ENCODE data around the gene CNP. TPM values are rescaled to one million over a fixed set of nuclear protein-coding genes. Genes with fewer than 3 reads are reported as not detected.
A peak's percentile ranks its signal among the peaks of the same experiment; 100 is the strongest.
"Not testable (repeated sequence)": the region's sequence is repeated elsewhere in the genome, so short reads cannot be mapped to it uniquely, and the experiment has no call there.

The CNP gene
- polyA plus RNA-seq, 3 donors from 2014 or later: 22.8 to 56.3 (median 44.1) TPM

DNA sequence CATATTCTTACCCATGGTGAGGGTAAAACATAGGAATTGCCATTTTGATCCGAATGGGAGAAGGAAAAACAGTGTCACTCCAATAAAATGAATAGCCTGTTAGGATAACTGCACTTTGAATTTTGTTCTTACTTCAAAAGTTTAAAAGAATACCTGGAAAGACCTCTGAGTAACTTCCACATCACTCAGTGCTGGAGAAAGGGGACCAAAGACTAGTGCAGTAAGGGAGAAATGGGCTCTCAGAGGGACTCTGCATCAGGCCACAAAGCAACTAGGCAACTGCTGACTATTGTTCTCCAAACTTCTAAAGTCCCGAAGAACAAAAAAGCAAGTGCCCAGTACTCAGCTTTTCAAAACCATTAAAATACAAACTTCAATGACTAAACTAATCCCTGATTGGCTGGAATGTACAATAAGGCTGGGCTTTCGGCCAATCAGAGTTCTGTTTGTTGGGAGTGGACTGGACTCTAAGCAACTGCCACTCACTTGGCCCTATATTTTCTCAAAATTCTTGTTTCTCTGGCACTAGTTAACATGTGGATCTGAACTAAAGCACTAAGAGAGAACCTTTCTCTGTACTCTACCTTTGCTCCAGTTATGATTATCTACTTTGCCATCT, 44.4 kb downstream of the CNP start:
- H3K36me3 Mint-ChIP-seq: peaks cover 0 to 4% (median 0%) of the 10 kb centered on the region in 3 donors
- peaks cover 4 to 11% (median 7%) of the 10 kb centered on the region in 3 donors for H3K27me3 Mint-ChIP-seq (ENCODE audit: low read depth in 3 of 3)
- no peak overlapping the region for H3K4me3 Mint-ChIP-seq
- H3K27ac Mint-ChIP-seq: peak overlapping the region in 5 of 6 donors; percentile 7 to 58 (median 29)
- DNase-seq: no peak
- peaks cover 63 to 70% of the 10 kb centered on the region in 2 donors for H3K4me1 Mint-ChIP-seq
- no peaks in the 10 kb centered on the region for H3K9me3 Mint-ChIP-seq

- H3K4me3 Mint-ChIP-seq, H3K36me3 Mint-ChIP-seq, DNase-seq, H3K9me3 Mint-ChIP-seq: not testable (repeated sequence)
- Mint-ChIP-seq H3K27me3 (ENCODE audit: low read depth in 3 of 3) (peaks cover 9 to 18% (median 12%) of the 10 kb centered on the region in 3 donors), H3K4me1 (peaks cover 72 to 77% of the 10 kb centered on the region in 2 donors), H3K27ac (peak overlapping the region in 1 of 6 donors; percentile 17)
These were observed 45.8 kb downstream of the CNP start for GRCh38 chr17:42012363-42012762.

DNA sequence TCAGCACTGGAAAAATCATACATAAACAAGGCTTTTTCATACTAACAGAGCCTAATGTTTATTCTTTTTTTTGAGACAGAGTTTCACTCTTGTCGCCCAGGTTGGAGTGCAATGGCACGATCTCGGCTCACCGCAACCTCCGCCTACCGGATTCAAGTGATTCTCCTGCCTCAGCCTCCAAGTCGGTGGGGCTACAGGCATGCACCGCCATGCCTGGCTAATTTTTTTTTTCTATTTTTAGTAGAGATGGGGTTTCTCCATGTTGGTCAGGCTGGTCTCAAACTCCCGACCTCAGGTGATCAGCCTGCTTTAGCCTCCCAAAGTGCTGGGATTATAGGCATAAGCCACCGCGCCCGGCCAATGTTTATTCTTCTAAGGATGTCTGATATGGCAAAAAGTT, 47.1 kb downstream of the CNP start:
- DNase-seq, H3K36me3 Mint-ChIP-seq, H3K9me3 Mint-ChIP-seq: not testable (repeated sequence)
- Mint-ChIP-seq H3K4me3 (peak overlapping the region in 1 of 5 donors; percentile 8), H3K4me1 (peaks cover 83 to 89% of the 10 kb centered on the region in 2 donors), H3K27ac (peak overlapping the region in 2 of 6 donors; percentile 23 to 40), H3K27me3 (ENCODE audit: low read depth in 3 of 3) (peaks cover 9 to 18% (median 12%) of the 10 kb centered on the region in 3 donors)

GRCh38 chr17:42016411-42016831, 49.8 kb downstream of the CNP start:
- Mint-ChIP-seq H3K4me1 (peaks cover 80 to 88% of the 10 kb centered on the region in 2 donors), H3K27me3 (ENCODE audit: low read depth in 3 of 3) (peaks cover 7 to 16% (median 12%) of the 10 kb centered on the region in 3 donors), H3K4me3 (peak overlapping the region; percentile 99 to 100 (median 99)), H3K27ac (peak overlapping the region; percentile 95 to 100 (median 98)), H3K36me3 (peaks cover 0 to 2% (median 0%) of the 10 kb centered on the region in 3 donors), H3K9me3 (no peaks in the 10 kb centered on the region)
- peak in 2 of 3 donors; percentile 4 to 10 for DNase-seq

DNA sequence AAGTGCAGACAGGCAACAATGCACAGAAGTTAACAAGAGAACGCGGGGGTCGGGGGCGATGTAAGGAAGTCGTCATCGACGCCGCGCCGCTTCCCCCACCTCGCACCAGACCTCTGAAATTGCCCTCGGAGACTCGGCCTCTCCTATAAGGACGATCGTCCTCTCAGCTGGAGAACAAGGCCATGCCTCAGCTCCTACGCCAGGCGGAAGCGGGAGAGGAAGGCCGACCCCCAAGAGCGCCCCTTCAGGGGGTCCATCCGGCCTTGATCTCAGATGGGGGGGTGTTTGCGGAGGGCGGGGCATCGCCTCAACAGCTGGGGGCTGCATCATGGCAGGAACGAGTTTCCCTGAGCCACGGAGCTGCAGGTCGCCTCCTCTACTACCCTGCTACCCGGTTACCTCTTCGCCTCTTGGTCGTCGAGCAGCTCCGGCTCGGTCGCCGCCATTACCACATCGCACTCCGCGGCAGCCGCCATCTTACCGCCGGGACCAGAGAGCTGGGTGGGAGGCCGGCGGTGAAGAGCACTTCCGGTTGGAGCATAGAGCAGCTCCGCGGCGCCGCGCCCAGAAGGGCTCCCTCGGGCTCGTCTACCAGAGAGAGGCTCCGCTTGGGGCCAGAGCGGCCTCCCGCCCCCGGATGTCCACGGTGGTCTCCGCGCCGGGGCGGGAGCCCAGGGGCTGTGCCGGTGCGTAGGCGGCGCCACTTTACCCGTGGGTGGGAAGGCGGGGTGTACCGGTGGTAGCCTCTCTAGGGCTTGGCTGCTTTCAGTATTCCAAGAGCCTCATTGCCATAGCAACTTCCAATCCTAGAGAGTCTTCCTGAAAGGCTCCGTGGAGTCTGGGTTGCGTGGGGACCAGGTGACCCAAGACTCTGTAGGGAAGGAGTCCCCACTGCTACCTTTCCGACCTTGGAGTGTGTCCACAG, 50.6 kb downstream of the CNP start, which contains the start of gene DNAJC7:
TSS of gene DNAJC7 (minus strand) at position 499 of the 925 bp plus-strand sequence. CDS start at position 476, 23 bp downstream.
- peak within 1 kb of the TSS; percentile 95 to 100 (median 98) for H3K27ac Mint-ChIP-seq
- peak; percentile 87 to 88 (median 88) for DNase-seq

GRCh38 chr17:42017866-42018200, 51.2 kb downstream of the CNP start:
- peaks cover 7 to 16% (median 13%) of the 10 kb centered on the region in 3 donors for H3K27me3 Mint-ChIP-seq (ENCODE audit: low read depth in 3 of 3)
- DNase-seq: no peak
- peak overlapping the region; percentile 95 to 100 (median 98) for H3K27ac Mint-ChIP-seq
- peaks cover 74 to 86% of the 10 kb centered on the region in 2 donors for H3K4me1 Mint-ChIP-seq
- H3K36me3 Mint-ChIP-seq: peaks cover 0 to 8% (median 0%) of the 10 kb centered on the region in 3 donors
- peak overlapping the region; percentile 99 to 100 (median 99) for H3K4me3 Mint-ChIP-seq
- no peaks in the 10 kb centered on the region for H3K9me3 Mint-ChIP-seq

More for the DNA sequence above, 50.6 kb downstream of the CNP start, which contains the start of gene DNAJC7:
- peaks cover 7 to 16% (median 12%) of the 10 kb centered on the region in 3 donors for H3K27me3 Mint-ChIP-seq (ENCODE audit: low read depth in 3 of 3)
- H3K4me3 Mint-ChIP-seq: peak within 1 kb of the TSS; percentile 99 to 100 (median 99)
- H3K4me1 Mint-ChIP-seq: peaks cover 77 to 89% of the 10 kb centered on the region in 2 donors
- H3K9me3 Mint-ChIP-seq: no peaks in the 10 kb centered on the region
- H3K36me3 Mint-ChIP-seq: peaks cover 0 to 6% (median 0%) of the 10 kb centered on the region in 3 donors

GRCh38 chr17:42018339-42018738, 51.7 kb downstream of the CNP start:
- Mint-ChIP-seq H3K27ac (peak overlapping the region; percentile 95 to 100 (median 98)), H3K4me1 (peaks cover 68 to 81% of the 10 kb centered on the region in 2 donors), H3K27me3 (ENCODE audit: low read depth in 3 of 3) (peaks cover 7 to 16% (median 14%) of the 10 kb centered on the region in 3 donors), H3K36me3 (peaks cover 0 to 8% (median 0%) of the 10 kb centered on the region in 3 donors), H3K4me3 (peak overlapping the region; percentile 99 to 100 (median 99)), H3K9me3 (no peaks in the 10 kb centered on the region)
- no peak for DNase-seq

DNA sequence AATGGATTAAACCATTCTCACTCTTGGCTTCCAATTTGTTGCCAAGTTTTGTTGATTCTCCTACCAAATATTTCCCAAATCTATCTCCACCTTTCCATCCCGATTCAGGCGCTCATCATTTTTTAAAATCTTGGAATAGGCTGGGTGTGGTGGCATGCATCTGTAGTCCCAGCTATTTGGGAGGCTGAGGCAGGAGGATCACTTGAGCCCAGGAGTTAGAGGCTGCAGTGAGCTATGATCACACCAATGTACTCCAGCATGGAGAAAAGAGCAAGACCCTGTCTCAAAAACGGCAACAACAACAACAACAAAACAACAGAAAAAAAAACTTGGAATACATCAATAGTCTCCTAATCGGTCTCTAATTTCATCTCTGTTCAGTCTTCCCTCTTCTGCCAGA, 52.4 kb downstream of the CNP start:
- DNase-seq: no peak
- Mint-ChIP-seq H3K4me3 (peak overlapping the region; percentile 99 to 100 (median 99)), H3K27me3 (ENCODE audit: low read depth in 3 of 3) (peaks cover 7 to 16% (median 14%) of the 10 kb centered on the region in 3 donors), H3K4me1 (peaks cover 65 to 76% of the 10 kb centered on the region in 2 donors), H3K27ac (peak overlapping the region in 4 of 6 donors; percentile 48 to 100 (median 88)), H3K36me3 (peaks cover 0 to 8% (median 0%) of the 10 kb centered on the region in 3 donors), H3K9me3 (no peaks in the 10 kb centered on the region)

GRCh38 chr17:42019509-42020404, 53.2 kb downstream of the CNP start, which contains the start of gene NKIRAS2:
Gene NKIRAS2, plus strand, starts transcription at chr17:42020090. Its CDS starts 1,488 bp downstream, at chr17:42021578.
- H3K9me3 Mint-ChIP-seq: no peaks in the 10 kb centered on the region
- peaks cover 1 to 10% (median 1%) of the 10 kb centered on the region in 3 donors for H3K36me3 Mint-ChIP-seq
- peak within 1 kb of the TSS; percentile 84 to 98 (median 91) for H3K27ac Mint-ChIP-seq
- H3K4me3 Mint-ChIP-seq: peak within 1 kb of the TSS; percentile 99 to 100 (median 99)
- H3K27me3 Mint-ChIP-seq (ENCODE audit: low read depth in 3 of 3): peaks cover 7 to 16% (median 14%) of the 10 kb centered on the region in 3 donors
- peaks cover 66 to 77% of the 10 kb centered on the region in 2 donors for H3K4me1 Mint-ChIP-seq
- DNase-seq: peak; percentile 87 to 90 (median 89)

- H3K9me3 Mint-ChIP-seq: not testable (repeated sequence)
- Mint-ChIP-seq H3K27me3 (ENCODE audit: low read depth in 3 of 3) (peaks cover 2 to 12% (median 8%) of the 10 kb centered on the region in 3 donors), H3K4me1 (peaks cover 59 to 70% of the 10 kb centered on the region in 2 donors)
These were observed 54.2 kb downstream of the CNP start for GRCh38 chr17:42020845-42021244.

DNA sequence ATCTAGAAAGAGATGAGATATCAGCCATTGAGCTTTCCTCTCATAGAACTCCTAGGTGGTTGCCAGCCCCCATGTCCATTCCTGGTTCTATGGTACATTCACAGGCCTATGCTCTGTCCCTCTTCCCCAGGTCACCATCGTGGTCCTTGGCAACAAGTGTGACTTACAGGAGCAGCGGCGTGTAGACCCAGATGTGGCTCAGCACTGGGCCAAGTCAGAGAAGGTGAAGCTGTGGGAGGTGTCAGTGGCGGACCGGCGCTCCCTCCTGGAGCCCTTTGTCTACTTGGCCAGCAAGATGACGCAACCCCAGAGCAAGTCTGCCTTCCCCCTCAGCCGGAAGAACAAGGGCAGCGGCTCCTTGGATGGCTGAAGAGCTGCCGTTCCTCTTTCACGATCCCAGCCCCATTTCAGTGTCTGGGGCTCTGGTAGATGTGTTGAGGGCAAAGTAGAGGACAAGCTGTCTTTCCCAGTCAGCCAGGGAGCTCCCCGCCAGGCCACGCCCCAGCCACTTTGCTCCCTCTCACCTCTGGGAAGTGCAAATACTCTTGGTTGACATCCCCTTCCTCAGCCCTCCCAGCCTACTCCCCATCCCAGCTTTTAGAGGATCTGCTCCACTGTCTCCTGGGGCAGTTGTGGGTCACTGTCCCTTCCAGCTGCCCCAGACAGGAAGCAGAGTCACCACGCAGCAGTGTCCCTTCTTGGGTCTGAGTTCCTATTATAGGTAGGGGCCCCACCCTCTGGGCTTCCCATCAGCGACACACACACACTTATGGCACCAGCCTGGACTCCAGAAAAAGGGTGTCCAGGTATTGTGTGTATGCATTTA, 57.1 kb downstream of the CNP start:
- H3K27me3 Mint-ChIP-seq (ENCODE audit: low read depth in 3 of 3): peaks cover 2 to 6% (median 2%) of the 10 kb centered on the region in 3 donors
- H3K36me3 Mint-ChIP-seq: peaks cover 3 to 12% (median 4%) of the 10 kb centered on the region in 3 donors
- DNase-seq: no peak
- peaks cover 33 to 41% of the 10 kb centered on the region in 2 donors for H3K4me1 Mint-ChIP-seq
- no peak overlapping the region for H3K27ac Mint-ChIP-seq
- H3K4me3 Mint-ChIP-seq: no peak overlapping the region
- H3K9me3 Mint-ChIP-seq: no peaks in the 10 kb centered on the region

More at GRCh38 chr17:42020845-42021244, 54.2 kb downstream of the CNP start:
- peak overlapping the region; percentile 91 to 99 (median 92) for H3K4me3 Mint-ChIP-seq
- not testable (repeated sequence) for DNase-seq
- peaks cover 3 to 12% (median 4%) of the 10 kb centered on the region in 3 donors for H3K36me3 Mint-ChIP-seq
- peak overlapping the region in 5 of 6 donors; percentile 67 to 84 (median 69) for H3K27ac Mint-ChIP-seq

DNA sequence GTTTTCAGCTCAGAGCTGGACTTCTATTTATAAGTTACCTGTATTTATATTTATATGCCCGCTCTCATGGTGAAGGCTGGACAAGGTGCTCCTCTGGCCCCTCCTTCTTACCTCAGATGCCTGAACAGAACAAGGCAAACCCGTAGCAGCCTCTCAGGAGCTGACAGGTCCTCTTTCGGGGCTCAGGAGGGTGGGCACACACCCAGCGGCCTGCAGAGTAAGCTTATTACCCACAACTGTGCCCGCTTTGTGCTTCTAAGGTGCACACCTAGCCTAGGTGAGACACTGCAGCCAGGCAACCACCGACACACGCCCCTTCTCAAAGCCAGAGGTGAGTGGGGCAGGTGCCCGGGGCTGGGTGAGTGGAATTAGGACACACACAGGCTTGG, 58.6 kb downstream of the CNP start:
- no peak for DNase-seq
- H3K27ac Mint-ChIP-seq: peak overlapping the region in 1 of 6 donors; percentile 16
- H3K4me3 Mint-ChIP-seq: no peak overlapping the region
- H3K4me1 Mint-ChIP-seq: peaks cover 23 to 28% of the 10 kb centered on the region in 2 donors
- H3K9me3 Mint-ChIP-seq: no peaks in the 10 kb centered on the region
- H3K36me3 Mint-ChIP-seq: peaks cover 3 to 12% (median 4%) of the 10 kb centered on the region in 3 donors
- peaks cover 2 to 9% (median 2%) of the 10 kb centered on the region in 3 donors for H3K27me3 Mint-ChIP-seq (ENCODE audit: low read depth in 3 of 3)

Measured in immature natural killer cell (primary cell).